GM18858 (cell line): Measurements from ENCODE around the gene AVL9.

Experiments
- ATAC-seq: cut with Tn5 transposase; IDR thresholded peaks from one replicate; pipeline ENCODE4 v1.9.1; 2021; ENCODE audit not compliant: unreplicated experiment

AVL9 gene

GRCh38 chr7:32533276-32534029 is 38.2 kb downstream of the AVL9 start:
- ATAC-seq: no peak

DNA sequence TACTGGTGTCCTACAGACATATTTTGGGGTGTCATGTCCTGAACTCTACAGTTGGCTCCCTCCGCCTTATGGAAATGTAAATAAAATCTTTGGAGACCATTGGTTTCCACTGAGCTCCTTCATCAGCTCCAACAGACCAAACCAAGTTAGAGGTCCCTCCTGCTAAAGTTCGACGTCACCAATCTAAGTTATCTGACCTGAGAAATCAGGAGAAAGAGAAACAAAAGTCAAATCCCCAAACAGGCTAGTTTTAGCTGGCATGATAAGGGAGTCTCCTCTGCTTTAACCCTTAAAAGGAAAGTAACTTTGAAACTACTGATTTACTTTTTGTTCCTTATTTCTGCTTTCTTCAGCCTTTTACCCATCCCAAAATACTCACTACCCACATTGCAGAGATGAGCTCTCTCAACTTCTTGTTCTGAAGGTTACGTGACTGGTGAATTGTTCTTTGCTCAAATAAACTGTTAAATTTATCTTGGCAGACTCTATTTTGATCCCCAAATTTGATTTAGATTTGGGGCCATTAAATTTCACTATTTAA is 39.9 kb downstream of the AVL9 start:
- ATAC-seq: no peak

- no peak for ATAC-seq
These were observed 40.7 kb downstream of the AVL9 start for GRCh38 chr7:32536016-32536415.

- no peak for ATAC-seq
These were observed 41.3 kb downstream of the AVL9 start for GRCh38 chr7:32536585-32536984.

DNA sequence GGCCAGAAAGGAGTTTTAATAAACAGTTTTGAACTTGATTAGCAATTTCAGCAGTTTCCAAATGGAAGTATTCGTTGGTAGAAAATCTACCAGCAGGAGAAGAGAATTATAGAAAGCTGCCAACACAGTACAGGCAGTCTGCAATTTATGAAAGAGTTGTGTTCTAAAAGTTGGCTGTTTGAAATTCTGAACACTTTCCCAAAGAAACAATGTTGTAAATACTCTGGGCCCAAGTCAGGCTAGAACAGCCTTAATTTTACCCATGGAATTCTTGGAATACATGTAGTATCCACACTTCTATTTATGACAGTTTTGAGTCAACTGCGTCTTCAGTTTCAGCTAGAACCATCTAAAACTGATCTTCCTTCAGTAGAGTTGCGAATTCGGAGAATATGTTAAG is 42.5 kb downstream of the AVL9 start:
- no peak for ATAC-seq

DNA sequence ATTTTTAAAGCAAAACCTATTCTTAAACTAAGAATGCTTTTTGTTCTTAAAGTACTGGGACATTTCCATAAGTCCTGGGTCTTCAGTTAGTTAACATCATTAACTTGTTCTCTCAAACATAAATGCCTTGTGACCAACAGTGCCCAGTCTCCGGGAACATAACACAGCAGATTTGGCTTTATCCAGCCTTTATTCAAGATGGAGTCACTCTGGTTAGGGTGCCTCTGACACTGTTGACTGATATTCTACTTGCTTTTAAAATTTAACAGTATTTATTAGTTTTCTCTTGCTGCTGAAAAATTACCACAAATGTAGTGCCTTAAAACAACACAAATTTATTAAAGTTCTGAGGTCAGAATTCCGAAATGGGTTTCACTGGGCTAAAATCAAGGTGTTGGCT is 44.1 kb downstream of the AVL9 start:
- ATAC-seq: no peak

DNA sequence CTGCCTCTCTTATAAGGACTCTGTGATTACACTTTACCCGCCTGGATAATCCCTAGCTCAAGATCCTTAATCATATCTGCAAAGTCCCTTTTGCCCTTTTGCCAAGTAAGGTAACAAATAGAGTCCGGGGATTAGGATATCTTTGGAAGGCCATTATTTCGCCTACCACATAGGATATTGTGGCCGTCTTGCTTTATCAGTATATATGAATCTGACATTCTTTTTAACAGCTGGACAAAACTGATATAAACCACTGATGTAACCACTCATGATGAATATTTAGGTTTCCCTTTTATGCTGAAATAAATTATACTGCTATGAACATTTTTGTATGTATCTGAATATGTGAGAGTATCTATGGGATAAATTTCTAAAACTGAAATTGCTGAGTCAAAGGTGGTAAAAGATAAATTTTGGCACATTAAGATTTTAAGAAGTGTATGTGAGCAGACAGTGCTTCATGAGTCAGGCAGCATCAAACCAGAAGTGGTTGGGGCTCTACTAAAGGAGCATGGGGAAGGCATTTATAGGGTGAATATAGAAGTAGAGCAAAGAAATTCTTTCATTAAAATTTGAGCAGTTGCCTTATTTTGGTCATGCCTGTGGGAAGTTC is 44.7 kb downstream of the AVL9 start:
- ATAC-seq: no peak

DNA sequence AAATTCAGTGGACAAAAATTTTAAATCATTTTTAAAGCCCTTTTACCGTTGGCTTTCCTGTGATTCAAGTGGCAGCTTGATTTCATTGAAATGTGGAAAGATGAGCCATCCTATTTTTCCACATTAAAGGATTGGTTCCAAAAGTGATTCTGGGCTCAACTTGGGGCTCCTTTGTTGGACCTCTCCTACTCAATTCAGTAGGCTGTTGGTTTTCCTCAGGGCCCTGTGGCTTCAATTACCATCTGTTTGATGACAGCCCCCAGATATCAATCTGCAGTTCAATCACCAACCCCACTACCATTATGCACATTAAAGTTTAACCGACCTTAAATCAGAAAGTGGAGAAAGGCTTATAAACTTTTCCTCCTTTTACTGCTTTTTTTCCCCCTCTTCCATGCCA is 47.3 kb downstream of the AVL9 start:
- ATAC-seq: no peak

DNA sequence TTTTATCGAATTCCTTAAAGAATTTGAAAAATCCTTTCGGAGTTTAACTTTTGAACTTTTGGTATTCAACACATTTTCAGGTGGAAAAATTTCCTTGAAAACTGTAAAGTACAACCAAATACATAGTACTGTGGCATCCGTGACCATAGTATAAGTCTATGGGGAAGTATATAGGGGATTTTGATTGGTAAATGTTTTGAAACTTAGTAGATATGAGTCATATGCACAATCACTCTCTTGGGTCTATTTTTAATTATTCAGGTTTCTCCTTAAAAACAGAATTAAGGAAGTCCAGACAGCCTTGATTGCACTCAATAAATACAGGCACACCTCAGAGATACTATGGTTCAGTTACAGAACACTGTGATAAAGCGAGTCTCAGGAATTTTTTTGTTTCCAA is 64.2 kb downstream of the AVL9 start:
- no peak for ATAC-seq

GRCh38 chr7:32560075-32560474 is 64.8 kb downstream of the AVL9 start:
- ATAC-seq: no peak

GRCh38 chr7:32561613-32562012 is 66.3 kb downstream of the AVL9 start:
- ATAC-seq: no peak

GRCh38 chr7:32564542-32564941 is 69.3 kb downstream of the AVL9 start:
- no peak for ATAC-seq

- ATAC-seq: no peak
These were observed 74.3 kb downstream of the AVL9 start for GRCh38 chr7:32569388-32570289.

DNA sequence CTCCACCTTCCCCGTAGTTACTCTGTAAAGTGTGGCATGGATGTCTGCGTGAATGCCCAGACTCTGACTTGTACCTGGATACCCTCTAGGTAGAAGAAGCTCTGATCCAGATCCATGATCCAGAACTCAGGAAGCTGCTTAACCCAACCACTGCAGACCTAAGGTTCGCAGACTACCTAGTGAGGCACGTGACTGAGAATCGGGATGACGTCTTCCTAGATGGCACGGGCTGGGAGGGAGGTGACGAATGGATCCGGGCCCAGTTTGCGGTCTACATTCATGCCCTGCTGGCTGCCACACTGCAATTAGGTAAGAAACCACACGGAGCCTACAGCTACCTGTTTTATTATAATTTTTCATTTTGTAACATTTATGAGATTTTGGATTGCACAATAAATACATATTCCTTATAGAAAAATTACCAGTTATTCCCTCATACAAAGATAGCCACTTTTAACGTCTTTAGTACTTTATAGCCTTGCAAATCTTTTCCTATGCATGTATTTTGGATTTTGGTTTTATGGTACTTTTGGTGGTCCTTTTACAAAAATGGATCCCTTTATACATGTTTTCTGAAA is 77.9 kb downstream of the AVL9 start:
- no peak for ATAC-seq

- ATAC-seq: no peak
These were observed 79.3 kb downstream of the AVL9 start for GRCh38 chr7:32574626-32575025.

GRCh38 chr7:32577421-32577820 is 82.1 kb downstream of the AVL9 start:
- ATAC-seq: no peak

DNA sequence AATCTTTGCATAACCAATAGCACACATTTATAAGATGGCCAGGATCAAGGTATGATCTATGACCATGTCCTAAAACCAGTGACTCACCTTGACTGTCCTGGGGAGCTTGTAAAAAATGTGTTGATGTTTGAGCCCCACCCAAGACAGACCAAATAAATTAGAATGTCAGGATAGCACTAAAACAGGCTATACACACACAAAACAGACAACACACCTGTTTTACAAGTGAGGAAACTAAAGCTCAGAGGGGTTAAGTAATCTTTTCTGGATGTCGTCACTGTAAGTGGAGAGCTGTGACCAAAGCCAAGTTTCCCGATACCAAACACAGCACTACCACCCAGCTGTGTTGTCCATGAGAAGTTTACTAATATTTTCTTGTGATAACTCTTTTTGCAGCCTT is 84.5 kb downstream of the AVL9 start:
- ATAC-seq: no peak

- ATAC-seq: no peak
These were observed 85.4 kb downstream of the AVL9 start for GRCh38 chr7:32580646-32581045.

DNA sequence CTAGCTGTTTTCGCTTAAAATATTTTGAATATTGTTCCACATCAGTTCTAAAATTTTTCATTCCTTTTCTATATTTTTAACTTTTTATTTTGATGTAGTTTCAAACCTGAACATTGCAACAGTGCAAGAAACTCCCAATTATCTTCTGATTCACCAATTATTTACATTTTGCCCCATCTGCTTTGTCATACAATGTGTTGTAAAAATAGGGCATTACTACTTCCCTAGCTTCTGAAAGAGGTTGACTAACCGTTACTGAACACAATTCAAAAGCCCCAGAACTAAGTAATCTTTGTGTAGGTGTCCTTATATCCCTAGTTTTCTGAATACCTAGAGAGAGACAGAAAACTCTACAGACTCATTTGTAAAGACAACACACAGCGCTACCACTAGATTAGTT is 86.7 kb downstream of the AVL9 start:
- no peak for ATAC-seq

- no peak for ATAC-seq
These were observed 88.5 kb downstream of the AVL9 start for GRCh38 chr7:32583791-32584190.
